GM18499 (cell line): ENCODE measurements around the gene NAB2.

Source experiments
- ATAC-seq: cut with Tn5 transposase; IDR thresholded peaks from one replicate; pipeline ENCODE4 v1.9.1; 2021; ENCODE audit warnings: moderate number of reproducible peaks; ENCODE audit not compliant: insufficient read depth, unreplicated experiment

The NAB2 gene

GRCh38 chr12:57093415-57094207 is 4.7 kb downstream of the NAB2 start:
- ATAC-seq, result no peak

GRCh38 chr12:57094208-57095160 is 5.6 kb downstream of the NAB2 start:
- no peak for ATAC-seq

GRCh38 chr12:57095440-57095839 is 6.5 kb downstream of the NAB2 start:
- ATAC-seq, result no peak

GRCh38 chr12:57096099-57096572 is 7.2 kb downstream of the NAB2 start:
- no peak for ATAC-seq

GRCh38 chr12:57096748-57097553 is 8.0 kb downstream of the NAB2 start:
- no peak for ATAC-seq

GRCh38 chr12:57097554-57097835 is 8.6 kb downstream of the NAB2 start:
- ATAC-seq, result no peak

- ATAC-seq, result no peak
Observed at GRCh38 chr12:57098546-57098945, 9.6 kb downstream of the NAB2 start.

GRCh38 chr12:57099047-57099714 is 10.3 kb downstream of the NAB2 start:
- no peak for ATAC-seq

- ATAC-seq, result no peak
Observed at GRCh38 chr12:57099766-57100165, 10.9 kb downstream of the NAB2 start.

GRCh38 chr12:57101892-57102695 is 13.2 kb downstream of the NAB2 start:
- ATAC-seq, result no peak

- no peak for ATAC-seq
Observed at GRCh38 chr12:57103856-57104255, 14.9 kb downstream of the NAB2 start.

GRCh38 chr12:57104292-57104910 is 15.5 kb downstream of the NAB2 start:
- no peak for ATAC-seq

- no peak for ATAC-seq
Observed at GRCh38 chr12:57105011-57105753, 16.3 kb downstream of the NAB2 start.

- no peak for ATAC-seq
Observed at GRCh38 chr12:57106021-57106708, 17.3 kb downstream of the NAB2 start.

- no peak for ATAC-seq
Observed at GRCh38 chr12:57107456-57108155, 18.7 kb downstream of the NAB2 start.

GRCh38 chr12:57109207-57110103 is 20.5 kb downstream of the NAB2 start:
- ATAC-seq, result no peak
